GM19397 (cell line): ENCODE measurements around the gene DIP2B.
"Not testable (repeated sequence)": the region's sequence is repeated elsewhere in the genome, so short reads cannot be mapped to it uniquely, and the experiment has no call there.

Experiments
- ATAC-seq: cut with Tn5 transposase; IDR thresholded peaks from one replicate; pipeline ENCODE4 v1.9.1; 2021; ENCODE audit warnings: mild to moderate bottlenecking, moderate library complexity; ENCODE audit not compliant: unreplicated experiment

The DIP2B gene

GRCh38 chr12:50672158-50672557 is 167.4 kb downstream of the DIP2B start:
- no peak for ATAC-seq

- ATAC-seq, result no peak
Measured at GRCh38 chr12:50676756-50677155, 172.0 kb downstream of the DIP2B start.

GRCh38 chr12:50677858-50678257 is 173.1 kb downstream of the DIP2B start:
- ATAC-seq, result no peak

GRCh38 chr12:50678650-50679365 is 174.0 kb downstream of the DIP2B start:
- no peak for ATAC-seq

- ATAC-seq, result no peak
Measured at GRCh38 chr12:50679612-50680011, 174.8 kb downstream of the DIP2B start.

- ATAC-seq, result not testable (repeated sequence)
Measured at GRCh38 chr12:50681064-50681463, 176.3 kb downstream of the DIP2B start.

GRCh38 chr12:50685641-50686040 is 180.9 kb downstream of the DIP2B start:
- ATAC-seq, result no peak

GRCh38 chr12:50686406-50686805 is 181.6 kb downstream of the DIP2B start:
- no peak for ATAC-seq

GRCh38 chr12:50686976-50687375 is 182.2 kb downstream of the DIP2B start:
- no peak for ATAC-seq

GRCh38 chr12:50689437-50689836 is 184.7 kb downstream of the DIP2B start:
- no peak for ATAC-seq

GRCh38 chr12:50690925-50691324 is 186.1 kb downstream of the DIP2B start:
- no peak for ATAC-seq

- no peak for ATAC-seq
Measured at GRCh38 chr12:50695961-50696360, 191.2 kb downstream of the DIP2B start.

GRCh38 chr12:50696931-50697330 is 192.1 kb downstream of the DIP2B start:
- no peak for ATAC-seq

- ATAC-seq, result no peak
Measured at GRCh38 chr12:50699154-50699553, 194.4 kb downstream of the DIP2B start.

GRCh38 chr12:50699940-50700339 is 195.2 kb downstream of the DIP2B start:
- ATAC-seq, result no peak

- ATAC-seq, result no peak
Measured at GRCh38 chr12:50706606-50707005, 201.8 kb downstream of the DIP2B start.

GRCh38 chr12:50707396-50707795 is 202.6 kb downstream of the DIP2B start:
- ATAC-seq, result no peak

GRCh38 chr12:50708631-50709030 is 203.8 kb downstream of the DIP2B start:
- ATAC-seq, result no peak

- ATAC-seq, result no peak
Measured at GRCh38 chr12:50711121-50711520, 206.3 kb downstream of the DIP2B start.

GRCh38 chr12:50715174-50715573 is 210.4 kb downstream of the DIP2B start:
- no peak for ATAC-seq

GRCh38 chr12:50718760-50719159 is 214.0 kb downstream of the DIP2B start:
- ATAC-seq, result no peak

- ATAC-seq, result no peak
Measured at GRCh38 chr12:50720085-50720484, 215.3 kb downstream of the DIP2B start.

GRCh38 chr12:50720501-50720900 is 215.7 kb downstream of the DIP2B start:
- ATAC-seq, result no peak
